ENCODE measurements around the gene MTOR. TPM values are rescaled to one million over a fixed set of nuclear protein-coding genes. Genes with fewer than 3 reads are reported as not detected.

MTOR gene
- total RNA-seq, 3 donors from 2014 or later, result 37.9 to 50.5 (median 42.5) TPM

- no peaks in the 10 kb centered on the region for H3K9me3 ChIP-seq
- intact Hi-C loops (cut with DNase I, micrococcal nuclease), result no loop called here
- H3K36me3 ChIP-seq (ENCODE audit: low read depth), result peaks cover 5% of the 10 kb centered on the region
- DNase-seq (no peak), ATAC-seq (no peak)
- no peak overlapping the region for H3K4me3 ChIP-seq
- no peak for TF ChIP-seq CTCF (IDR thresholded peaks at IDR 0.05)
- H3K4me1 ChIP-seq (ENCODE audit: low read depth), result no peaks in the 10 kb centered on the region
These were observed 119.5 kb downstream of the MTOR start for GRCh38 chr1:11142618-11143391.

GRCh38 chr1:11138952-11139351 lies 123.4 kb downstream of the MTOR start:
- intact Hi-C loops (cut with DNase I, micrococcal nuclease), result no loop called here
- ATAC-seq, result no peak
- DNase-seq, result no peak
- no peak overlapping the region for H3K4me3 ChIP-seq
- TF ChIP-seq CTCF (IDR thresholded peaks at IDR 0.05), result no peak
- H3K36me3 ChIP-seq (ENCODE audit: low read depth), result peaks cover 5% of the 10 kb centered on the region
- H3K9me3 ChIP-seq, result no peaks in the 10 kb centered on the region
- no peaks in the 10 kb centered on the region for H3K4me1 ChIP-seq (ENCODE audit: low read depth)

- no peak for DNase-seq
- no peaks in the 10 kb centered on the region for H3K9me3 ChIP-seq
- intact Hi-C loops (cut with DNase I, micrococcal nuclease), result no loop called here
- peaks cover 5% of the 10 kb centered on the region for H3K36me3 ChIP-seq (ENCODE audit: low read depth)
- H3K4me1 ChIP-seq (ENCODE audit: low read depth), result no peaks in the 10 kb centered on the region
- no peak for ATAC-seq
- TF ChIP-seq CTCF (IDR thresholded peaks at IDR 0.05), result no peak
- no peak overlapping the region for H3K4me3 ChIP-seq
These were observed 124.3 kb downstream of the MTOR start for GRCh38 chr1:11138029-11138428.

- DNase-seq (no peak), ATAC-seq (no peak)
- intact Hi-C loops (cut with DNase I, micrococcal nuclease), result no loop called here
- H3K9me3 ChIP-seq, result no peaks in the 10 kb centered on the region
- no peaks in the 10 kb centered on the region for H3K4me1 ChIP-seq (ENCODE audit: low read depth)
- no peak for TF ChIP-seq CTCF (IDR thresholded peaks at IDR 0.05)
- H3K36me3 ChIP-seq (ENCODE audit: low read depth), result peaks cover 9% of the 10 kb centered on the region
- H3K4me3 ChIP-seq, result no peak overlapping the region
These were observed 127.5 kb downstream of the MTOR start for GRCh38 chr1:11134898-11135266.

GRCh38 chr1:11134251-11134897 lies 128.0 kb downstream of the MTOR start:
- Histone ChIP-seq H3K36me3 (ENCODE audit: low read depth) (peaks cover 12% of the 10 kb centered on the region), H3K4me3 (no peak overlapping the region), H3K9me3 (no peaks in the 10 kb centered on the region), H3K4me1 (ENCODE audit: low read depth) (no peaks in the 10 kb centered on the region)
- intact Hi-C loops (cut with DNase I, micrococcal nuclease), result no loop called here
- DNase-seq, result no peak
- ATAC-seq, result no peak
- no peak for TF ChIP-seq CTCF (IDR thresholded peaks at IDR 0.05)

All from mucosa of descending colon (tissue), 3 donors.